ENCODE data around the gene RNF121.

RNF121 gene

DNA sequence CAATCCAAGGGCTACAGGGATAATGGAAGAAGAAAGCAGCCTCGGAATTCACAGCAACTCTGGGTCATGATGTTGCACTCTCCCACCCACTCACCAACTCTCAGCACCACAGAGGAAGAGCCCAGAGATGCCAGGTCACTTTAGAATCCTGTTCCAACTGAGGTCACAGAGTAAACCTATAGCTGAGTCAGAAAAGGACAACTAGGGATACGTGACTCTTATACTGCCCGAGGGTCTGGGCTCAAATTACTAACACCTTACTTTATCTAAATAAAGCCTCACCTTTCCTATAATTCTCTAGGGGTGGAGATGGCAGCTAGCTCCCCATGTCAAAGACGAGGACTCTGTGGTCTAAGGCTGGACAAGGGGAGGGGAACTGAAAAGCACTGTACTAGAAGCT, 94.5 kb downstream of the RNF121 start:
- Histone ChIP-seq H3K36me3 (replicated peaks) (peaks cover 77% of the 10 kb centered on the region), H3K27ac (no peak overlapping the region), H3K27me3 (replicated peaks) (no peaks in the 10 kb centered on the region), H3K4me3 (ENCODE audit: low read depth, low read length) (no peak overlapping the region)
- DNase-seq = no peak
- in situ Hi-C loops (cut with HindIII; ENCODE audit: low pct_ligation_motif_present, low sequenced_read_pairs) = no loop called here
- no peak for TF ChIP-seq CTCF (IDR thresholded peaks at IDR 0.05; ENCODE audit: low read depth, low read length, missing control alignments)

DNA sequence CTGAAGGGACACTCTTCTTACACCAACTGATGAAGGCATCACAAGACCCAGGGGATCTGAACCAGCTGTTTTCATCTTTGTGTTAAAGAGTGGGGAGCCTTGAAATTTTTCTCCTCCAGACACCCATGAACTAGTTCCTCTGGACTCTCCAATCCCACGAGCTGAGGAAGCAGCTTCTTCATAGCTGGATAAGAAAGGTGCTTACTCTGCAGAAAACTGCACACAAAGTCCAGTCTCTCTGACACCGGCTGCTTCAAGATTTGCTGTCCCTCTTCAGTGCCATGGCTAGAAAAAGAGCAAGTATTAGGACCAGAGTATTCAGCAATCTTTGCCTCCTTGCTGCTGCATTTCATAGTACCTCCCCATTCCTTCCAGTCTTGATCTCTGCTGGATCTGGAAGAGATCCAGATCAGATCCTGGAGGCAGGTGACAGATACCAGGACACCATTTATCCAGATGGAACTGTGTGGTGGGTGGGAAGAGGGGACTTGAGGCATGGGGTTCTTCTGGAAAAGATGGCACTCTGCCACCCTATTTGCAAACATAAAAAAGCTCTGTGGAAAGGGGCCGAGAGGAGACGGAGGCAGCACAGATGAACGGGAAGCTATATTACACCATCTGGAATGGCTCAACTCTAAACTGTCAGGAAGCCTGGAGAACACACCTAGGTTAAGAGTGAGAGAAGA, 95.4 kb downstream of the RNF121 start:
- no peak overlapping the region for H3K27ac ChIP-seq
- no peak for TF ChIP-seq CTCF (IDR thresholded peaks at IDR 0.05; ENCODE audit: low read depth, low read length, missing control alignments)
- in situ Hi-C loops (cut with HindIII; ENCODE audit: low pct_ligation_motif_present, low sequenced_read_pairs) = no loop called here

DNA sequence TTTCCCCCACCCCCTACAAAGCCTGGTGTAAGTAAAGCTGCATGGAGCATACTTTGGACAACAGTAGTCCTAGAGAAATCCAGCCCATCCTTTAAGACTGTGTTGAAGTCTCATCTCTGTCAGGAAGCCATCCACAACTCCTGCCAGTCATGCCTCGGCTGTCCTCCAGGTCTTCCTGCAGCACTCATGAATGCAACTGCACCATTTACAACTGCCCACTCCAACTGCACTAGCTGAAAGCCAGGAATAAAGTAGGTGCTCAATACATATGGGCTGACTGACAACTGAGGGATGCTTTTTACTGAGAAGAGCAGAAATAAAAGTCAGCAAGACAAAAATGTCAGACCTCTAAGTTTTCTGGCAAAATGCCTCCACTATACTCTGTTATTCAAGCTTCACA, 97.2 kb downstream of the RNF121 start:
- H3K27ac ChIP-seq = no peak overlapping the region

More for the DNA sequence above, 95.4 kb downstream of the RNF121 start:
- no peak overlapping the region for H3K4me3 ChIP-seq (ENCODE audit: low read depth, low read length)
- peaks cover 76% of the 10 kb centered on the region for H3K36me3 ChIP-seq (replicated peaks)
- no peaks in the 10 kb centered on the region for H3K27me3 ChIP-seq (replicated peaks)
- no peak for DNase-seq

DNA sequence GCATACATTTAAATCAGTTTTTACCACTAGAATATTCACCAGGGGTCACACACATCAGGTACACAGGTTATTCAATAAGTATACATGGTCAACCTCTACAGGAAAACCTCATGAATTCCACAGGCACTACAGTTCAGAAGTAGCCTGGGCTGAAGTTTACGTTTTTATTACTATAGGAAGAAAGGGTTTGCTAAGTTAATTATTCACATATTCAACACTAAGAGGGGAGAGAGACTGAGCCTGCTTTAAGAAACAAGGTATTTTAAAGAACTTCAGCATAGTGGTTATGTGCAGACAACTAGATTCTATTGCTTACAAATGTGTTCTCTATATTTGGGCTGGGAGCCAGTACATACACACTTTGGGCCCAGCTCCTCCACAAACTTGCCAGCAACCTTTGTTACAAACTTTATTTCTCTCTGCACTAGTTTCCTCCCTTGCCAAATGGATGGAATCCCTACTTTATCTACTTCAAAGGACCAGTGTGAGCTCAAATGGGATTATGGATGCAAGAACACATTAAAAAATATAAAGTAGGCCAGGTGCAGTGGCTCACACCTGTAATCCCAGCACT, 101.7 kb downstream of the RNF121 start:
- Histone ChIP-seq H3K27ac (no peak overlapping the region), H3K36me3 (replicated peaks) (peaks cover 37% of the 10 kb centered on the region), H3K27me3 (replicated peaks) (no peaks in the 10 kb centered on the region), H3K4me3 (ENCODE audit: low read depth, low read length) (no peak overlapping the region)
- in situ Hi-C loops (cut with HindIII; ENCODE audit: low pct_ligation_motif_present, low sequenced_read_pairs) = no loop called here
- DNase-seq = no peak
- no peak for TF ChIP-seq CTCF (IDR thresholded peaks at IDR 0.05; ENCODE audit: low read depth, low read length, missing control alignments)

More for the DNA sequence above, 97.2 kb downstream of the RNF121 start:
- DNase-seq = no peak
- in situ Hi-C loops (cut with HindIII; ENCODE audit: low pct_ligation_motif_present, low sequenced_read_pairs) = no loop called here
- Histone ChIP-seq H3K36me3 (replicated peaks) (peaks cover 62% of the 10 kb centered on the region), H3K4me3 (ENCODE audit: low read depth, low read length) (no peak overlapping the region), H3K27me3 (replicated peaks) (no peaks in the 10 kb centered on the region)
- TF ChIP-seq CTCF (IDR thresholded peaks at IDR 0.05; ENCODE audit: low read depth, low read length, missing control alignments) = no peak

DNA sequence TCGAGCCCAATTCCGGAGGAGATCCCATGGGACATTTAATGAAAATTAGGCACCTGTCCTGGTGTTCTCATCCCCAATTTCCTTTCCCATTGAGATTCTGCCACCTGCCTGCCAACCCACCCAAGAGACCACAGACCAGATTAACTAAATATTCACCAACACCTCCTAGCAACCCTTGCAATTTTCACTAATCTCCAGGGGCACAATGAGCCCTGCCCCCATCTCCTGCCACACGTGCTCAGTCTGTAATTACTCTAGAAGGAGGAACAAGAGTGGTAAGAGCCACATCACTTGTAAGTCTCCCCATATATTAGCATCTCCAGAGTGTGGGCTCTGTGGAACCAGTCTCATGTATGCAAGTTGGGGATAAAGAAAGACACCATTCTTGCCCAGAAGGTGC, 107.8 kb downstream of the RNF121 start:
- no peak for DNase-seq
- in situ Hi-C loops (cut with HindIII; ENCODE audit: low pct_ligation_motif_present, low sequenced_read_pairs) = no loop called here
- no peak for TF ChIP-seq CTCF (IDR thresholded peaks at IDR 0.05; ENCODE audit: low read depth, low read length, missing control alignments)
- H3K27me3 ChIP-seq (replicated peaks) = no peaks in the 10 kb centered on the region
- H3K36me3 ChIP-seq (replicated peaks) = peaks cover 13% of the 10 kb centered on the region
- H3K4me3 ChIP-seq (ENCODE audit: low read depth, low read length) = no peak overlapping the region
- H3K27ac ChIP-seq = no peak overlapping the region
